Spinal cord (tissue), 10 donors: Measurements from ENCODE around the gene PDE8A. TPM values are rescaled to one million over a fixed set of nuclear protein-coding genes. Genes with fewer than 3 reads are reported as not detected.

Source experiments
- DNase-seq, 6 donors: peaks; one replicate each; pipeline versions ENCODE4 v3.0.0 to v3.0.0-alpha.2; 2013 to 2015; ENCODE audit warnings: low spot score in 6 of 6, low read depth in 4 of 6
- H3K27ac ChIP-seq: one replicate; pipeline ENCODE4 v1.5.1; 2013; ENCODE audit warnings: low read depth, low read length, control low read depth
- H3K27me3 ChIP-seq: one replicate; pipeline ENCODE4 v1.6.1; 2013; ENCODE audit warnings: low read length; ENCODE audit not compliant: control insufficient read depth, insufficient read depth
- H3K36me3 ChIP-seq: one replicate; pipeline ENCODE4 v1.6.1; 2013; ENCODE audit warnings: low read length; ENCODE audit not compliant: control insufficient read depth, insufficient read depth
- H3K4me1 ChIP-seq: one replicate; pipeline ENCODE4 v1.6.1; 2013; ENCODE audit warnings: low read length; ENCODE audit not compliant: control insufficient read depth, insufficient read depth
- H3K4me3 ChIP-seq: one replicate; pipeline ENCODE4 v1.5.1; 2013; ENCODE audit warnings: low read depth, low read length, control low read depth
- H3K9me3 ChIP-seq: one replicate; pipeline ENCODE4 v1.6.1; 2013; ENCODE audit warnings: low read length; ENCODE audit not compliant: control insufficient read depth, insufficient read depth
- WGBS: methylation state at CpG from one replicate; pipeline ENCODE4 v1.1.5; 2013; ENCODE audit warnings: missing lambda C conversion rate; ENCODE audit not compliant: insufficient coverage; 5-methylcytosine and 5-hydroxymethylcytosine counted together
- polyA plus RNA-seq, 2 donors: library from polyadenylated mRNA; unstranded; fragments of 120-200 nt; gene quantifications; one replicate each; pipeline ENCODE4 v1.2.1, GENCODE V29; 2013; ENCODE audit not compliant: insufficient read length in 2 of 2
- total RNA-seq, 2 donors: library from RNA; depleted of rRNA in 1 of 2; stranded (reverse); fragments of 120-200 nt in 1 of 2; fragments of >200 nt in 1 of 2; gene quantifications; one replicate each; pipeline versions ENCODE4 v1.2.3 to v1.2.4, GENCODE V29; 2013 to 2014
- donor health status: healthy.

PDE8A gene
- total and polyA plus RNA-seq, 4 donors, result 19.9 to 72.9 (median 40.0) TPM

- H3K9me3 ChIP-seq, result no peaks in the 10 kb centered on the region
- H3K27ac ChIP-seq, result no peak overlapping the region
- H3K36me3 ChIP-seq, result peaks cover 18% of the 10 kb centered on the region
- H3K4me1 ChIP-seq, result peaks cover 5% of the 10 kb centered on the region
- no peak overlapping the region for H3K4me3 ChIP-seq
- H3K27me3 ChIP-seq, result no peaks in the 10 kb centered on the region
- 80% methylated on average over 1 of the region's 2 CpGs for WGBS
- DNase-seq, result no peak
Measured at GRCh38 chr15:85139391-85139790, 157.7 kb downstream of the PDE8A start.

DNA sequence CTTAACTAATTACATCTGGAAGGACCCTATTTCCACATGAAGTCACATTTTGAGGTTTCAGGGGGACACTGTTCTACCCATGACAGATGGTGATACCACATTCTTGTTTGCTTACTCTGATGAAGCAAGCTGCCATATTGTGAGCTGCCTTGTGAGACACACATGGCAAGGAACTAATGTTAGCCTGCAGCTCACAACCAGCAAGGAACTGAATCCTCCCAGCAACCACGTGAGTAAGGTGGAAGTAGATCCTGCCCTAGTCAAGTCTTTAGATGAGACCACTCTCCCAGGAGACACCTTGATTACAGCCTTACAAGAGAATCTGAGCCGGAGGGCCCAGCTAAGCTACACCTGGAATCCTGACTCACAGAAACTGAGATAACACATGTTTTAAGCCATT lies 160.1 kb downstream of the PDE8A start:
- no peaks in the 10 kb centered on the region for H3K27me3 ChIP-seq
- DNase-seq, result peak in 1 of 6 donors; percentile 74
- H3K36me3 ChIP-seq, result peaks cover 8% of the 10 kb centered on the region
- no peak overlapping the region for H3K4me3 ChIP-seq
- no peaks in the 10 kb centered on the region for H3K9me3 ChIP-seq
- no peak overlapping the region for H3K27ac ChIP-seq
- WGBS, result no CpG with 5 or more reads among the region's 2 CpGs
- peaks cover 5% of the 10 kb centered on the region for H3K4me1 ChIP-seq

GRCh38 chr15:85142312-85142711 lies 160.7 kb downstream of the PDE8A start:
- Histone ChIP-seq H3K9me3 (no peaks in the 10 kb centered on the region), H3K27me3 (no peaks in the 10 kb centered on the region), H3K27ac (no peak overlapping the region), H3K4me3 (no peak overlapping the region), H3K36me3 (peaks cover 2% of the 10 kb centered on the region), H3K4me1 (peaks cover 2% of the 10 kb centered on the region)
- DNase-seq, result peak in 1 of 6 donors; percentile 37
- 58% methylated on average over 2 of the region's 2 CpGs for WGBS

GRCh38 chr15:85149465-85150129 lies 167.9 kb downstream of the PDE8A start:
- WGBS, result 70% methylated on average over 2 of the region's 5 CpGs
- no peak for DNase-seq
- Histone ChIP-seq H3K4me1 (peaks cover 3% of the 10 kb centered on the region), H3K9me3 (no peaks in the 10 kb centered on the region), H3K4me3 (no peak overlapping the region), H3K27ac (no peak overlapping the region), H3K36me3 (no peaks in the 10 kb centered on the region), H3K27me3 (no peaks in the 10 kb centered on the region)

- Histone ChIP-seq H3K36me3 (no peaks in the 10 kb centered on the region), H3K4me3 (no peak overlapping the region), H3K4me1 (peaks cover 3% of the 10 kb centered on the region), H3K27me3 (no peaks in the 10 kb centered on the region), H3K27ac (no peak overlapping the region), H3K9me3 (no peaks in the 10 kb centered on the region)
- 67% methylated on average over 1 of the region's 2 CpGs for WGBS
- peak in 2 of 6 donors; percentile 23 to 29 for DNase-seq
Measured at GRCh38 chr15:85150130-85150480, 168.4 kb downstream of the PDE8A start.

- Histone ChIP-seq H3K9me3 (no peaks in the 10 kb centered on the region), H3K4me1 (peaks cover 3% of the 10 kb centered on the region), H3K36me3 (no peaks in the 10 kb centered on the region), H3K4me3 (no peak overlapping the region), H3K27me3 (no peaks in the 10 kb centered on the region), H3K27ac (no peak overlapping the region)
- peak in 1 of 6 donors; percentile 40 for DNase-seq
- WGBS, result no CpG with 5 or more reads among the region's 7 CpGs
Measured at GRCh38 chr15:85151145-85151544, 169.5 kb downstream of the PDE8A start.

DNA sequence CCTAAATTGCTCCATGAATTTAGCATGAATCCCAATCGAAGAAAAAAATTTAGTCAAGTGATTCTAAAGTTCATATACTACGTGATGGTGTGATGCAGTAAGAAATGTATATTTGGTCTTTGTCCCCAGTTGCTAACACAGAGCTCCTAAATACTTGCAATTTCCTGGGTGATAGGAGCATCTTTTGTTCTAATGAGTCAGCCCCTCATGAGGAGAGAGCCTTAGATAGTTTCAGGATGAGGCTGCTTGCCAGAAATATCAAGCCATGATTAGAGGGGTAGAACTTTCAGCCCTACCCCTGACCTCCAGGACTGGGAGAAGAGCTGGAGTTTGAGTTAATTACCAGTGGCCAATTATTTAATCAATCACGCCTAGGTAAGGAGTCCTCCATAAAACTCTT lies 170.2 kb downstream of the PDE8A start:
- no peak for DNase-seq
- Histone ChIP-seq H3K27me3 (no peaks in the 10 kb centered on the region), H3K4me3 (no peak overlapping the region), H3K36me3 (no peaks in the 10 kb centered on the region), H3K27ac (no peak overlapping the region), H3K9me3 (no peaks in the 10 kb centered on the region), H3K4me1 (peaks cover 3% of the 10 kb centered on the region)
- WGBS, result no CpG with 5 or more reads among the region's 3 CpGs

DNA sequence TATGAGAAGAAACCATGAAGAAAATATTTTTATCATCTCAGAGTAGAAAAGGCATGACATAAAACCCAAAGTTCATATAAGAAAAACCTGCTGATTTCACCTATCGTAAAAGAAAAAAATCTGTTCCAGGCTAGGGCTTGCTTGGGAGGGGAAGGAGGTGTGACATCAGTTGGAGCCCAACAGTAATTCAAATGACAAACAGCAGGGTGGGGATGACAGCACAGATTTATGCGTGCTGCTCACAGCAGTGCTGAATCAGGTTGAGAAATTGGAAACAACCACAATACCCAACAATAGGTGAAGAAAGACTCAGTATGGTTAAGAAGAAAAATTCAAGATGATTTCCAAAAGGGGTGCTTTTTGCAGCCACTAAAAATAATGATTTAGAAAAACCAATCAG lies 172.4 kb downstream of the PDE8A start:
- no CpG with 5 or more reads among the region's 2 CpGs for WGBS
- no peaks in the 10 kb centered on the region for H3K9me3 ChIP-seq
- H3K36me3 ChIP-seq, result no peaks in the 10 kb centered on the region
- peaks cover 3% of the 10 kb centered on the region for H3K4me1 ChIP-seq
- no peak overlapping the region for H3K4me3 ChIP-seq
- H3K27me3 ChIP-seq, result no peaks in the 10 kb centered on the region
- peak in 1 of 6 donors; percentile 58 for DNase-seq
- no peak overlapping the region for H3K27ac ChIP-seq

DNA sequence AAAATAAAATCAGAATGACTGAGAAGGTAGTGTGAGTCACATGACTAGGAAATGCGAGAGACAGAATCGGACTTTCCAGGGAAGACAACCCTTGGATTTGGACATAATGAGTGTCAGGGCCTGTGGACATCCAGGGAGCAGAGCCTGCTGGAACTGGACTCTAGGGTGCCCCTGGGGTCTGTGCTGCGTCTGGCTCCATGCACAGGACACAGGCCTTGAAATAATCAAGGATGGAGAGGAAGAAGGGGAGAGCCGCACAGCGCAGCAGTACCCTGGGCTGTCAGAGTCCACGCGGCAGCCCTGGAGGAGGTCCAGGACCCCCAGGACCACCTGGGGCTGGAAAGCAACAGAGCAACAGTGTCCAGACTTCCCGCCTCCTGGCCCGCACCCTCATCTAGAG lies 173.7 kb downstream of the PDE8A start:
- no peaks in the 10 kb centered on the region for H3K27me3 ChIP-seq
- H3K4me1 ChIP-seq, result peaks cover 3% of the 10 kb centered on the region
- DNase-seq, result no peak
- H3K36me3 ChIP-seq, result no peaks in the 10 kb centered on the region
- no peaks in the 10 kb centered on the region for H3K9me3 ChIP-seq
- no peak overlapping the region for H3K4me3 ChIP-seq
- no peak overlapping the region for H3K27ac ChIP-seq
- WGBS, result 73% methylated on average over 8 of the region's 9 CpGs

DNA sequence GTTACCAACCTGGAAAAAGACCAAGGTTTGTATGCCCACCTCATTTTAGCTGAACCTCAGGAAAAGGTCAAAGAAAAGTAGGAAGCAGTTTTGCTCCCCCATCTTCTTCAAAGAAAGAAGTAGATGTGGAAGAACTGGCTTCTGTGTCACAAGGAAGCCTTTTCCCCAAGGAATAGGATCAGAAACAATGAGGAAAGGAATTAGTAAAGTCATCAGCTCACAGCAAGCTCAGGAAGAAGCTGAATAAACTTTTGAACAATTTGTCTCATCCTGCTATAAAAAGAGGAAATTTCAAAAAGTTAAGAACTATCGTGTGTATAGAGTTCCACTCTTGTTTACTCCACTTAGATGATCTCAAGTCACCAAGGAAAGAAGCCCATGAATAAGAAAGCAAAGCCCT lies 174.2 kb downstream of the PDE8A start:
- H3K27ac ChIP-seq, result no peak overlapping the region
- no peaks in the 10 kb centered on the region for H3K27me3 ChIP-seq
- no peak for DNase-seq
- no peak overlapping the region for H3K4me3 ChIP-seq
- H3K9me3 ChIP-seq, result no peaks in the 10 kb centered on the region
- no CpG with 5 or more reads among the region's 1 CpG for WGBS
- H3K4me1 ChIP-seq, result no peaks in the 10 kb centered on the region
- no peaks in the 10 kb centered on the region for H3K36me3 ChIP-seq
